Type B pancreatic cell (in vitro differentiated cells): ENCODE data around the gene GALNT10. TPM values are rescaled to one million over a fixed set of nuclear protein-coding genes. Genes with fewer than 3 reads are reported as not detected.

Experiments
- DNase-seq: peaks from one replicate; pipeline ENCODE4 v3.0.0; 2021; ENCODE audit warnings: mixed read lengths; ENCODE audit not compliant: unreplicated experiment; ENCODE audit errors: extremely low spot score
- H3K27ac Mint-ChIP-seq: 2 replicates; pipeline ENCODE4 v1.8.0; 2021; ENCODE audit warnings: mild to moderate bottlenecking, mixed read lengths
- H3K27me3 Mint-ChIP-seq: 2 replicates; pipeline ENCODE4 v1.8.0; 2021; ENCODE audit warnings: mixed read lengths
- H3K36me3 Mint-ChIP-seq: 2 replicates; pipeline ENCODE4 v1.8.0; 2021; ENCODE audit warnings: mixed read lengths
- H3K4me1 Mint-ChIP-seq: one replicate; pipeline ENCODE4 v1.8.0; 2021; ENCODE audit warnings: mixed read lengths; ENCODE audit not compliant: unreplicated experiment
- H3K4me3 Mint-ChIP-seq: 2 replicates; pipeline ENCODE4 v1.8.0; 2021; ENCODE audit warnings: mild to moderate bottlenecking, mixed read lengths
- H3K9me3 Mint-ChIP-seq: 2 replicates; pipeline ENCODE4 v1.8.0; 2021; ENCODE audit warnings: mixed read lengths
- total RNA-seq: library from RNA; stranded (reverse); gene quantifications from 2 replicates; pipeline ENCODE4 v1.2.1, GENCODE V29; 2021; ENCODE audit warnings: low replicate concordance
- TF ChIP-seq, protein P1 (sequence below): fragments of 200-600 bp; sonication (generic); conservative IDR thresholded peaks from 2 replicates; pipeline ENCODE4 v1.5.0; 2021; ENCODE audit warnings: antibody characterized with exemption, mild to moderate bottlenecking

Gene GALNT10
- total RNA-seq, 1 donor from 2014 or later = 23.0 TPM

DNA sequence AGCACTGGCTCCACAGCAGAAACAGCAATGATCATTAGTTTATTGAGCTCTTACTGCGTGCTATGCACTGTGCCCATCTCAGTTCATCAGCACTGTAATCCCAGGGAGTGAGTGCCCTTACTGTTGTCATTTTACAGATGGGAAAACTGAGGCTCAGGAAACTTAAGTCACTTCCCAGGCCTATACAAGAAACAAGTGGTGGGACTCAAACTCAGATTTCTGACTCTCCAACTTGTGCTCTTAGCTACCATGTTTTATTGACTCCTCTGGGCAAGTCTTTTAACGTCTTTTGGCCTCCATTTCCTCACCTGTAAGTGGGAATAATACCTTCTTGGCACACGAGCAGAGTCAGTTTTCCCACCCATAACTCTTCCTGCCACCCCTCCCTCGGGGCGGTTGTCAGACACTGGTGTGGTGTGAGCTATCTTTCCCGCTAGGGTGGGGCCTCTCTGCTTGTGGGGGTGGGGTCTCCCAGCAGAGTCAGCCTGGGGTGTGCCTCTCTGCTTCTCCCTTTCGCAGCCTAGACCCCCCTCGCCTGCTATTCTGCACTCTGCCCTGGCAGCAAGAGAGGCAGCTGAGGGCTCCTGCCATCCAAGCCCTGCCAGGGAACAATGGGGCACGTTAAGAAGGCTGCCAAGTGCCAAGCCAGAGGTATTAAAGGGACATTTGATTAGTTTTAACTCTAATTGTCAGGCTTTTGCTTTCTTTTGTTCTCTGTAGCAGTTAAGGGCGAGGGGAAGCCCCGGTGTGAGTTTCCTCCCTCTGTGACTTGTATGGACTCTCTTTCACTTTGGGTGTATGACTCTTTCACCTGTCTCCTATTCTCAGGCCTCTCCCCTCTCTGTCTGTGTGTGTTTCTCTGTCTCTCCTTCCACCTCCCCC lies 12.1 kb downstream of the GALNT10 start:
- Mint-ChIP-seq H3K36me3 (no peaks in the 10 kb centered on the region), H3K27ac (no peak overlapping the region), H3K27me3 (peaks cover 23% of the 10 kb centered on the region), H3K4me1 (peaks cover 26% of the 10 kb centered on the region), H3K4me3 (no peak overlapping the region), H3K9me3 (no peaks in the 10 kb centered on the region)
- DNase-seq = no peak
- TF ChIP-seq, protein P1, sequence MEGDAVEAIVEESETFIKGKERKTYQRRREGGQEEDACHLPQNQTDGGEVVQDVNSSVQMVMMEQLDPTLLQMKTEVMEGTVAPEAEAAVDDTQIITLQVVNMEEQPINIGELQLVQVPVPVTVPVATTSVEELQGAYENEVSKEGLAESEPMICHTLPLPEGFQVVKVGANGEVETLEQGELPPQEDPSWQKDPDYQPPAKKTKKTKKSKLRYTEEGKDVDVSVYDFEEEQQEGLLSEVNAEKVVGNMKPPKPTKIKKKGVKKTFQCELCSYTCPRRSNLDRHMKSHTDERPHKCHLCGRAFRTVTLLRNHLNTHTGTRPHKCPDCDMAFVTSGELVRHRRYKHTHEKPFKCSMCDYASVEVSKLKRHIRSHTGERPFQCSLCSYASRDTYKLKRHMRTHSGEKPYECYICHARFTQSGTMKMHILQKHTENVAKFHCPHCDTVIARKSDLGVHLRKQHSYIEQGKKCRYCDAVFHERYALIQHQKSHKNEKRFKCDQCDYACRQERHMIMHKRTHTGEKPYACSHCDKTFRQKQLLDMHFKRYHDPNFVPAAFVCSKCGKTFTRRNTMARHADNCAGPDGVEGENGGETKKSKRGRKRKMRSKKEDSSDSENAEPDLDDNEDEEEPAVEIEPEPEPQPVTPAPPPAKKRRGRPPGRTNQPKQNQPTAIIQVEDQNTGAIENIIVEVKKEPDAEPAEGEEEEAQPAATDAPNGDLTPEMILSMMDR = no peak

DNA sequence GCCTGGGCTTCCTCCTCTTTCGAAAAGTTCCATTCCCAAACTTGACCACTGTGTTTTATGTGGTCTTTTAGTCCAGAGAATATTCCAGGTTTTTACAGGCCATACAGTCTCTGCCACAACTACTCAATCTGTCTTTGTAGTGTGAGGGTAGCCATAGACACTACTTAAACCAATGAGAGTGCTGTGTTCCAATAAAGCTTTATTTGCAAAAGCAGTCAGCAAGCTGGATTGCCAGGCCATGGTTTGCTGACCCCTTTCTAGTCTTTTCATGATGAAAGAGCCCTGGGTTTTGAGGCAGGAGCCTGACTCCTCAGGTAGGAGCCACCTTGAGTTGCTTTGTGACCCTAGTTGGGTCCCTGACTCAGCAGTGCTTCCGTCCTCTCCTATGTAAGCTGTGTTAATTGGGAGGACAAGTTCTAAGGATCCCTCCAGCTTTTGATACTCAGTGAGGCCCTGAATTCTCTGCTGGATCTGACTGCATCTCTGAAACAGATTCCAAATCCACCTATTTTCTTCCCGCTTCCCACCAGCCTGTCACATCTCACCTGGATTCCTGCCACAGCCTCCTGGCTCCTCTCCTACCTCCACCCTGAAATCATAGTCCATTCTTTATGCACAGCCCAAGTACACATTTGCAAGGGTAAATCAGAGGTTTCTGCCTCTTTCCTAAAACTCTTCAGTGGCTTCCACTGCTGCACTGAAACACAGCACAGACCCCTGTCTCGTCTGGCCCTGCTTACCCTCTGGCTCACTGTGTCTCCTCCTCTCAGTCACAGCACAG lies 13.5 kb downstream of the GALNT10 start:
- Mint-ChIP-seq H3K27ac (no peak overlapping the region), H3K4me1 (peaks cover 16% of the 10 kb centered on the region), H3K36me3 (no peaks in the 10 kb centered on the region), H3K4me3 (no peak overlapping the region), H3K9me3 (no peaks in the 10 kb centered on the region), H3K27me3 (peaks cover 23% of the 10 kb centered on the region)
- TF ChIP-seq, protein P1 = no peak
- no peak for DNase-seq

DNA sequence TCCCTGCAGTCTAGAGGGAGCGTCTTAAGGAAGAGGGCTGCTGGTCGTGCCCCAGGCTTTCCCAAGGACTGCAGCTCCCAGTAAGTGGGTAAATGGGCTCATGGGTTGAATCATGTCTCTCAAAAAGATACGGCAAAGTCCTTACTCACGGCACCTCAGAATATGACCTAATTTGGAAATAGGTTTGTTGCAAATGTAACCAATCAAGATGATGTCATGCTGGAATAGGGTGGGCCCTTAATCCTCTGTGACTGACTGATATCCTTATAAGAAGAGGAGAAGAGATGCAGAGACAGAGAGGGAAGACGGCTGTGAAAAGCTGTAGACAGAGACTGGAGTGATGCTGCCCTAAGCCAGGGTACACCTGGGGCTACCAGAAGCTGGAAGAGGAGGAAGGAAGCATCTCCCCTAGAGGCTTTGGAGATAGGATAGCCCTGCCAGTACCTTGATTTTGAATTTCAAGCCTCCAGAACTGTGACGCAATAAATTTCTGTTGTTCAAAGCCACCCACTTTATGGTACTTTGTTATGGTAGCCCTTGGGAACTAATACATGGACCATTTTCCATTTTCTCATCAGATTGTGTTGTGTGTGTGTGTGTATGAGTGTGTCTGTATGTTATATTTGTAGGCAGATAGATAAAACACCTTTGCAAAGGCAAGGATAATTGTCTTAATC lies 15.0 kb downstream of the GALNT10 start:
- H3K36me3 Mint-ChIP-seq = peaks cover 4% of the 10 kb centered on the region
- H3K4me3 Mint-ChIP-seq = no peak overlapping the region
- TF ChIP-seq, protein P1 = no peak
- H3K4me1 Mint-ChIP-seq = peaks cover 10% of the 10 kb centered on the region
- no peak for DNase-seq
- H3K27me3 Mint-ChIP-seq = peaks cover 23% of the 10 kb centered on the region
- H3K27ac Mint-ChIP-seq = no peak overlapping the region
- no peaks in the 10 kb centered on the region for H3K9me3 Mint-ChIP-seq

DNA sequence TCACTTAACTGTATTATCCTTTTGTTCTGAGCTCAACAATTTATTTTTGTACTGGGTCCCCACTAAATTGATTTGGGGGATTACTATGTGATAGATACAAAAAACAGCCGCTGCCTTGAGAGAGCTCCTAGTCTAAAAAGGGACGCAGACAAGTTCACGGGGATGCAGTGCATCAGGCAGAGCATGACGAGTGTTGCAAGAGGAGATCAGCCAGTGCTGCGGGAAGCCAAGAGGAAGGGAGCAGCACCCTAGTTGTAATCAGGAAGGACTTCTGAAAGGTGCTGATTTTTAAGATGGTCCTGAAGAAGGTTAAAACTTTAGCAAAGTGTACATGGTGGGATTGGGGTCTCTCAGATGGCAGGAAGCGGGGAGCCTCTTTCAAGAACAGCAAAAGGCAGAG lies 15.8 kb downstream of the GALNT10 start:
- Mint-ChIP-seq H3K36me3 (peaks cover 5% of the 10 kb centered on the region), H3K4me3 (no peak overlapping the region), H3K9me3 (no peaks in the 10 kb centered on the region), H3K27ac (no peak overlapping the region), H3K27me3 (peaks cover 23% of the 10 kb centered on the region), H3K4me1 (peaks cover 10% of the 10 kb centered on the region)
- no peak for DNase-seq
- TF ChIP-seq, protein P1 = no peak

DNA sequence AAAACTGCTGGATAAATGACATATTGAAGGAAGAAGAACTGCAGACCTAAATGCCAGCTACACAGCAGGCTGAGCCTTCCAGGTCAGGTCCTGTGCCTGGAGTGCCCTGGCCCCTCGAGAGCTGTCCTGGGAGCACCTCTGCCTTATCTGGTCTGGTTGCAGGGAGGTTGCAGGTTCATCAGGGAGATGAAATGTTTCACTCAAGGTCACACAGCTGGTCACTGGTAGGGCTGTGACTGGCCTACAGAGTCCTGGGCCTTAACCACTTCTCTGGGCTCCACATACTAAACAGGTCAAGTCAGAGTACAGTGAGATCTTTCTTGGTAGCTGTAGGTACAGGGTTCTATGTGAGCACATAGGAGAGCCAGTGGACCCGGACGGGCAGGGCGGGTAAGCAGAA lies 16.7 kb downstream of the GALNT10 start:
- H3K27ac Mint-ChIP-seq = no peak overlapping the region
- no peaks in the 10 kb centered on the region for H3K9me3 Mint-ChIP-seq
- H3K4me1 Mint-ChIP-seq = peaks cover 10% of the 10 kb centered on the region
- TF ChIP-seq, protein P1 = no peak
- peaks cover 11% of the 10 kb centered on the region for H3K36me3 Mint-ChIP-seq
- DNase-seq = no peak
- H3K27me3 Mint-ChIP-seq = peaks cover 26% of the 10 kb centered on the region
- no peak overlapping the region for H3K4me3 Mint-ChIP-seq
